HepG2 (cell line): Measurements from ENCODE around the gene CHID1. TPM values are rescaled to one million over a fixed set of nuclear protein-coding genes. Genes with fewer than 3 reads are reported as not detected.

Experiments used
- ARID5B ChIP-seq: IDR thresholded peaks from 2 replicates; pipeline ENCODE4 v1.4.0; 2020; ENCODE audit warnings: mild to moderate bottlenecking, missing genetic modification reagents
- EP300 ChIP-seq, 3 experiments: sonication (generic) in 1 of 3; formaldehyde crosslinking in 1 of 3; IDR thresholded peaks; 2 replicates each; pipeline versions ENCODE4 v1.5.1 to v1.6.1; 2011 to 2020; ENCODE audit warnings: low read depth in 2 of 3, low read length in 2 of 3, borderline replicate concordance in 1 of 3, improper control_type of control experiment in 1 of 3, mild to moderate bottlenecking in 1 of 3, missing genetic modification reagents in 1 of 3, moderate library complexity in 1 of 3
- FOSL2 ChIP-seq: sonication (generic); formaldehyde crosslinking; IDR thresholded peaks from 2 replicates; pipeline ENCODE4 v1.4.0; 2020; ENCODE audit warnings: missing genetic modification reagents
- GATA4 ChIP-seq: sonication (generic); IDR thresholded peaks from 2 replicates; pipeline ENCODE4 v1.6.1; 2016; ENCODE audit warnings: antibody characterized with exemption, low read depth, borderline replicate concordance
- HNF1A ChIP-seq, 2 experiments: sonication (generic) in 1 of 2; formaldehyde crosslinking in 1 of 2; IDR thresholded peaks; 2 replicates each; pipeline versions ENCODE4 v1.4.0 to v1.6.1; 2016 to 2020; ENCODE audit warnings: borderline replicate concordance in 1 of 2, low read depth in 1 of 2, mild to moderate bottlenecking in 1 of 2, missing genetic modification reagents in 1 of 2
- SAP130 ChIP-seq: IDR thresholded peaks from 2 replicates; pipeline ENCODE4 v1.6.1; 2016; ENCODE audit warnings: low read depth
- SNAPC2 ChIP-seq: sonication (generic); formaldehyde crosslinking; IDR thresholded peaks from 2 replicates; pipeline ENCODE4 v1.8.1; 2022; ENCODE audit warnings: mild to moderate bottlenecking, missing genetic modification reagents
- TFAP4 ChIP-seq: sonication (generic); IDR thresholded peaks from 2 replicates; pipeline ENCODE4 v1.6.1; 2016; ENCODE audit warnings: low read depth, borderline replicate concordance
- ZBTB39 ChIP-seq: sonication (generic); formaldehyde crosslinking; IDR thresholded peaks from 2 replicates; pipeline ENCODE4 v1.5.0; 2020; ENCODE audit warnings: missing genetic modification reagents
- ZEB1 ChIP-seq: IDR thresholded peaks from 2 replicates; pipeline ENCODE4 v1.6.1; 2012; ENCODE audit warnings: mild to moderate bottlenecking, low read depth, inconsistent platforms; ENCODE audit not compliant: insufficient replicate concordance
- ZNF331 ChIP-seq: sonication (generic); formaldehyde crosslinking; IDR thresholded peaks from 2 replicates; pipeline ENCODE4 v1.4.0; 2020; ENCODE audit warnings: missing genetic modification reagents
- ZNF550 ChIP-seq: sonication (generic); formaldehyde crosslinking; IDR thresholded peaks from 2 replicates; pipeline ENCODE4 v1.4.0; 2020; ENCODE audit warnings: mild to moderate bottlenecking, missing genetic modification reagents, borderline replicate concordance
- ZNF770 ChIP-seq: sonication (generic); formaldehyde crosslinking; IDR thresholded peaks from 2 replicates; pipeline ENCODE4 v1.5.0; 2020; ENCODE audit warnings: mild to moderate bottlenecking, missing genetic modification reagents
- ZNF773 ChIP-seq: sonication (generic); formaldehyde crosslinking; IDR thresholded peaks from 2 replicates; pipeline ENCODE4 v1.4.0; 2020; ENCODE audit warnings: missing genetic modification reagents, borderline replicate concordance
- polyA plus RNA-seq, 8 experiments: library from polyadenylated mRNA; depleted of rRNA in 3 of 8; stranded (reverse) in 7 of 8; unstranded in 1 of 8; fragments of >200 nt; fragmentation: Illumina TruSeq in 4 of 8; extraction: Trizol in 4 of 8; gene quantifications; 2 replicates each; pipeline versions ENCODE4 v1.2.1 to v1.2.3, GENCODE V29; 2011 to 2016; ENCODE audit warnings: low read depth in 4 of 8, missing spikeins in 1 of 8, mixed read lengths in 1 of 8; ENCODE audit not compliant: insufficient read depth in 1 of 8
- total RNA-seq, 5 experiments: library from RNA; depleted of rRNA; stranded (reverse); fragments of >200 nt; fragmentation: Illumina TruSeq; extraction: Trizol; gene quantifications; 2 replicates each; pipeline ENCODE4 v1.2.3, GENCODE V29; 2016; ENCODE audit warnings: low read depth in 1 of 5

The CHID1 gene
- total and polyA plus RNA-seq, 2 of the 13 experiments (the other 11 are each of a cell fraction or from before 2014, with no cell fraction given) = 65.1 to 93.6 TPM

GRCh38 chr11:936199-936598 lies 25.6 kb upstream of the CHID1 start (continued):
- peak; percentile 78 for TF ChIP-seq HNF1A (IDR thresholded peaks at IDR 0.05; ENCODE audit: low read depth)
- peak; percentile 44; the same call in 1 of the 2 replicates for TF ChIP-seq HNF1A (CRISPR knock-in tag; IDR thresholded peaks at IDR 0.05; ENCODE audit: borderline replicate concordance)
- 0 out of 2 replicates have a peak, but pooled peaks have one; percentile 24 for TF ChIP-seq ZNF331 (CRISPR knock-in tag)
- no peak for TF ChIP-seq ZNF550 (CRISPR knock-in tag)
- TF ChIP-seq SNAPC2 = no peak
- 0 out of 4 replicates have a peak, but pooled peaks of 1 of the 2 experiments have one; percentile 10 for TF ChIP-seq EP300 (IDR thresholded peaks at IDR 0.05; ENCODE audit: low read depth in 2 of 2, low read length in 2 of 2)
- TF ChIP-seq EP300 (CRISPR knock-in tag; IDR thresholded peaks at IDR 0.05; ENCODE audit: borderline replicate concordance) = no peak
- no peak for TF ChIP-seq GATA4
- TF ChIP-seq ZNF770 (CRISPR knock-in tag) = peak; percentile 89
- TF ChIP-seq ZBTB39 (CRISPR knock-in tag) = no peak
- 0 out of 2 replicates have a peak, but pooled peaks have one; percentile 28 for TF ChIP-seq FOSL2 (CRISPR knock-in tag)
- peak; percentile 35; the same call in 1 of the 2 replicates for TF ChIP-seq SAP130
- no peak for TF ChIP-seq ZNF773 (CRISPR knock-in tag)
- TF ChIP-seq TFAP4 = 0 out of 2 replicates have a peak, but pooled peaks have one; percentile 16
- peak; percentile 83 for TF ChIP-seq ZEB1
- TF ChIP-seq ARID5B (CRISPR knock-in tag) = 0 out of 2 replicates have a peak, but pooled peaks have one; percentile 20
